H7 (cell line): ENCODE data around the gene PAX5. TPM values are rescaled to one million over a fixed set of nuclear protein-coding genes. Genes with fewer than 3 reads are reported as not detected.

Experiments
- DNase-seq: peaks from one replicate; pipeline ENCODE4 v3.0.0; 2012
- H3K27me3 ChIP-seq: 2 replicates; pipeline ENCODE4 v1.6.0; 2011; ENCODE audit warnings: mild to moderate bottlenecking, low read length; ENCODE audit not compliant: control insufficient read depth, insufficient read depth
- H3K36me3 ChIP-seq: replicated peaks from 2 replicates; pipeline ENCODE4 v1.5.1; 2011; ENCODE audit warnings: low read length; ENCODE audit not compliant: control insufficient read depth, insufficient read depth
- H3K4me3 ChIP-seq: 2 replicates; pipeline ENCODE4 v1.5.1; 2011; ENCODE audit warnings: low read depth, mild to moderate bottlenecking, control low read depth, low read length, moderate library complexity; ENCODE audit not compliant: insufficient read depth
- total RNA-seq: library from RNA; depleted of rRNA; stranded (reverse); fragments of >200 nt; shearing (Covaris generic); gene quantifications from 2 replicates; pipeline ENCODE4 v1.2.3, GENCODE V29; 2014

Gene PAX5
- total RNA-seq, 1 experiment from 2014 or later = 1.7 TPM

GRCh38 chr9:36818242-36818938, 215.7 kb downstream of the PAX5 start:
- Histone ChIP-seq H3K27me3 (peaks cover 10% of the 10 kb centered on the region), H3K36me3 (no peaks in the 10 kb centered on the region), H3K4me3 (peak overlapping the region; percentile 41)
- DNase-seq = peak; percentile 64

- no peaks in the 10 kb centered on the region for H3K36me3 ChIP-seq
- H3K4me3 ChIP-seq = no peak overlapping the region
- H3K27me3 ChIP-seq = peaks cover 10% of the 10 kb centered on the region
- DNase-seq = no peak
Observed at GRCh38 chr9:36817160-36817834, 216.8 kb downstream of the PAX5 start.

DNA sequence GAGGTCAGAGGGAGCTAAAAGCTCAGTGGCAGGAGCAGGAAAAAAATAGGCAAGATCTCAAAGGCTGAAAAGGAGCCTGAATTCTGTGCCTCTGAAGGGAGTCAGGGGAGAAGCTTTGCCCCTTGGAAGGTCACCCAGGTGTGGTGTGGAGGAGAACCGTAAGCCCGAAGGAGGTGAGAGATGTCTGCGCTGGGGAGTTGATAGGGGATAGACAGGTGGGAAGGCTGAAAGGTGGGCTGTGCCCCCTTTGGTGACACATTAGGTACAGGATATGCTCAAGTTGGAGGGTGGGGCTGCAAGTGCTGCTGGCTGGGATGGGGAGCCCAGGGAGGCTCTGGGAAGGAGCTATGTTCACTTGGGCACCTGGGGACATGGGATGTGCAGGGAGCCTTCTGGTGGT, 217.7 kb downstream of the PAX5 start:
- Histone ChIP-seq H3K27me3 (peaks cover 10% of the 10 kb centered on the region), H3K4me3 (no peak overlapping the region), H3K36me3 (no peaks in the 10 kb centered on the region)
- DNase-seq = no peak

- no peak overlapping the region for H3K4me3 ChIP-seq
Observed at GRCh38 chr9:36815566-36816348, 218.3 kb downstream of the PAX5 start.

DNA sequence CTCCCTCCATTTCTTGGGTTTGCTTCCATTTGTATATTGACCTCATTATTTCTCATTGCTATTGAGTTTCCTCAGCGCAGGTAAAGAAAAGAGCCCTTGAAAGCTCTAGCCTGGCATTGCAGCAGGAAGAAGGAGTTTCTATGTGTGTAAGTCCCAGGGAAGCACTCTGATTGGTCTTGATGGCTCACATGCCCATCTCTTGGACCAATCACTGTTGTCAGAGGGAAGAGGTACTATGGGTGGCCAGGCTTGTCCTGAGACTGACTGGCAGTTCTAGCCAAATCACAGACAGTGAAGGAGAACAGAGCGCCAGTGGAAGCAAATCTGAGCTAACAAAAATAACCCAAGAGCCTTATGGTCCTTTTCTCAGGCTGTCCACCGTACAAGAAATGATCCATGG, 219.0 kb downstream of the PAX5 start:
- H3K4me3 ChIP-seq = no peak overlapping the region
- H3K36me3 ChIP-seq = no peaks in the 10 kb centered on the region
- H3K27me3 ChIP-seq = peaks cover 10% of the 10 kb centered on the region
- DNase-seq = no peak

More at GRCh38 chr9:36815566-36816348, 218.3 kb downstream of the PAX5 start:
- no peaks in the 10 kb centered on the region for H3K36me3 ChIP-seq
- no peak for DNase-seq
- H3K27me3 ChIP-seq = peaks cover 10% of the 10 kb centered on the region

DNA sequence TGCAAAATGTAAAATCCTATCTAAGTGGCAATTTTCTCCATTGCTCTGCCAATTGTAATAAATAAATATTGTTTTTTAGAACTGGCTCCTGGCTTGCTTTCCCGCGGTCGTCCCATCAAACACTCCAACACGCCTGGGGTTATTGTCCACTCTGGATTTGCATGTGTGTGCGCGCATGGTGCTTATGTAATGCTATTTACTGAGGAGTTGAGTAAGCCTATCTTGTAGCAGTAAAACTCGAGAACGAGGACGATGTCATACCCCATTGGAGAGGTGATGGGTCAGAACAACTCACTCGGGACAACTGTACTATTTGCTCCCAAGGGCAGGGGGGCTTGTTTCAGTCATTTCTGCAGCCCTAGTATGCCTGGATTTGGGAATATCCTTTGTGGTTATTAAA, 220.9 kb downstream of the PAX5 start:
- peaks cover 3% of the 10 kb centered on the region; the same call in 1 of the 2 replicates for H3K27me3 ChIP-seq
- no peak overlapping the region for H3K4me3 ChIP-seq
- DNase-seq = no peak
- no peaks in the 10 kb centered on the region for H3K36me3 ChIP-seq

GRCh38 chr9:36812556-36812955, 221.5 kb downstream of the PAX5 start:
- no peaks in the 10 kb centered on the region for H3K36me3 ChIP-seq
- H3K4me3 ChIP-seq = no peak overlapping the region
- DNase-seq = no peak
- H3K27me3 ChIP-seq = peaks cover 1% of the 10 kb centered on the region; the same call in 1 of the 2 replicates

GRCh38 chr9:36808251-36808650, 225.8 kb downstream of the PAX5 start:
- H3K4me3 ChIP-seq = no peak overlapping the region
- H3K27me3 ChIP-seq = no peaks in the 10 kb centered on the region
- no peak for DNase-seq
- H3K36me3 ChIP-seq = no peaks in the 10 kb centered on the region

DNA sequence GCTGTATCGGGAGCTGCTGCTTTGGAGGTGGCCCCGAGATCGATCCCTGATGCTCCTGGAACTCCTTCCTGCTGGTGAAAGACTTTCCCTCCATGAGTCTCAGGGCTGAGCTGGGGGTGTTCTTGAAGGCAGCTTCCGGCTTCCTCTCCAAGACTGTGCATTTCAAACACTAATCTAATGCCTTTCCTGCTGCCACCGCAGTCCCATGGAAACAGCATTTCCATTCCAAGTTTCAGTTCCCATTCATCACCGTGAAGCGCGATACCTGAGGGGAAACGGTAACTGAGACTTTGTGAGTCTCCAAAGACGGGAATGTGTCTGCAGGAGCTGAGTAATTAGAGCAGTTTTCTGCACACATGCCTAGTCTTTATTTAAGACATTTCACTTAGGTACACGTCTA, 230.1 kb downstream of the PAX5 start:
- Histone ChIP-seq H3K36me3 (no peaks in the 10 kb centered on the region), H3K27me3 (no peaks in the 10 kb centered on the region), H3K4me3 (no peak overlapping the region)
- no peak for DNase-seq

DNA sequence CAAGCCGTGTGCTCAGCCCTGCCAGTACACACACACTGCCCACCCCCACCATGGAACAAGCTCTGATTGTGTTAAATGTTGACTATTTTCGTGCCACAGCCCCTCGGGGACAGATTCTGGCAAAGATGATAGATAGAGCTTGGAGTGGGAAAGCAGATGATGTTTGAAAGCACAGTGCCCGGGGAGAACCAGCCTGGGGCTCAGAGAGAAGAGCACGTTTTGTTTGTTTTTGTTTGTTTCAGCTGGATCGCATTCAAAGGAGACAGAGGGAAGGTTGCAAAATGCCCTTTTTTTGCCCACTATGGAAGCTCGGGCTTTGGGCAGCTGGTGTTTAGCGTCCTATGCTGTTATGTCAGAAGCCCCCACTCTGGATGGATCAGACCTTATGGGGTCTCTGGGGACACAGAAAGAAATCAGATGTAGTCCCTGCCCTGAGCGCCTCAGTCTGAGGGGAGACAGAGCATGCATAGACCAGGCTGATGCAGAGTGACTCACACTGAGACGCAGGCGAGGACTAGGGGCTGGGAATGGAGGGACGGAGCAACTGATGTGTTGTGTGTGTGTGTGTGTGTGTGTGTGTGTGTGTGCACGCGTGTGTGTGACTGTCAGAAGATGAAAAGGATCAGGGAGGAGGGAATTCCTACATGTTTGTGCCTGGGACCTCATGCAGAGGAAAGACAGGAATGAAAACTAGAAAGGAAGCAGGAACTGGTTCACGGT, 231.7 kb downstream of the PAX5 start:
- Histone ChIP-seq H3K27me3 (no peaks in the 10 kb centered on the region), H3K4me3 (no peak overlapping the region), H3K36me3 (no peaks in the 10 kb centered on the region)
- no peak for DNase-seq

- DNase-seq = no peak
- no peak overlapping the region for H3K4me3 ChIP-seq
Observed at GRCh38 chr9:36800455-36800854, 233.6 kb downstream of the PAX5 start.

GRCh38 chr9:36798350-36799065, 235.6 kb downstream of the PAX5 start:
- Histone ChIP-seq H3K36me3 (no peaks in the 10 kb centered on the region), H3K4me3 (no peak overlapping the region), H3K27me3 (no peaks in the 10 kb centered on the region)
- peak; percentile 86 for DNase-seq

More at GRCh38 chr9:36800455-36800854, 233.6 kb downstream of the PAX5 start:
- no peaks in the 10 kb centered on the region for H3K36me3 ChIP-seq
- no peaks in the 10 kb centered on the region for H3K27me3 ChIP-seq

GRCh38 chr9:36797471-36798220, 236.4 kb downstream of the PAX5 start:
- no peaks in the 10 kb centered on the region for H3K27me3 ChIP-seq
- no peaks in the 10 kb centered on the region for H3K36me3 ChIP-seq
- no peak for DNase-seq
- H3K4me3 ChIP-seq = no peak overlapping the region
